HG03342 (cell line): ENCODE measurements around the gene ZNF653.
"Not testable (repeated sequence)": the region's sequence is repeated elsewhere in the genome, so short reads cannot be mapped to it uniquely, and the experiment has no call there.

ENCODE experiments used
- ATAC-seq: cut with Tn5 transposase; IDR thresholded peaks from one replicate; pipeline ENCODE4 v1.9.1; 2021; ENCODE audit warnings: mild to moderate bottlenecking, moderate library complexity; ENCODE audit not compliant: unreplicated experiment

The ZNF653 gene

GRCh38 chr19:11458912-11459311 is 46.7 kb downstream of the ZNF653 start:
- not testable (repeated sequence) for ATAC-seq

GRCh38 chr19:11458236-11458900 is 47.3 kb downstream of the ZNF653 start:
- ATAC-seq: no peak

GRCh38 chr19:11457831-11458230 is 47.8 kb downstream of the ZNF653 start:
- ATAC-seq: no peak

GRCh38 chr19:11457115-11457514 is 48.5 kb downstream of the ZNF653 start:
- ATAC-seq: no peak

GRCh38 chr19:11456659-11457058 is 49.0 kb downstream of the ZNF653 start:
- no peak for ATAC-seq

GRCh38 chr19:11455233-11455554 is 50.4 kb downstream of the ZNF653 start:
- not testable (repeated sequence) for ATAC-seq

GRCh38 chr19:11453468-11454341 is 51.9 kb downstream of the ZNF653 start:
- ATAC-seq: no peak

- no peak for ATAC-seq
These were observed 52.9 kb downstream of the ZNF653 start for GRCh38 chr19:11452620-11453310.

GRCh38 chr19:11451871-11452619 is 53.6 kb downstream of the ZNF653 start:
- no peak for ATAC-seq

GRCh38 chr19:11451327-11451870 is 54.2 kb downstream of the ZNF653 start:
- no peak for ATAC-seq

- no peak for ATAC-seq
These were observed 54.9 kb downstream of the ZNF653 start for GRCh38 chr19:11450570-11451326.

- ATAC-seq: no peak
These were observed 56.6 kb downstream of the ZNF653 start for GRCh38 chr19:11448923-11449554.

- no peak for ATAC-seq
These were observed 57.2 kb downstream of the ZNF653 start for GRCh38 chr19:11448410-11448809.

- no peak for ATAC-seq
These were observed 58.0 kb downstream of the ZNF653 start for GRCh38 chr19:11447347-11448262.

GRCh38 chr19:11446652-11447301 is 58.9 kb downstream of the ZNF653 start:
- no peak for ATAC-seq

- no peak for ATAC-seq
These were observed 59.4 kb downstream of the ZNF653 start for GRCh38 chr19:11446271-11446651.

- ATAC-seq: no peak
These were observed 60.5 kb downstream of the ZNF653 start for GRCh38 chr19:11445141-11445540.

GRCh38 chr19:11444059-11444458 is 61.6 kb downstream of the ZNF653 start:
- ATAC-seq: no peak
